OCI-LY3 (cell line): Measurements from ENCODE around the gene DISP2.

Experiments used
- H2AFZ ChIP-seq: fragments of 200-600, 300-600 bp; shearing (Covaris generic); 2 replicates; pipeline ENCODE4 v1.6.0; 2014; ENCODE audit warnings: antibody characterized with exemption, low read depth, low read length
- H3K27ac ChIP-seq: fragments of 200-600, 300-600 bp; sonication (generic); 2 replicates; pipeline ENCODE4 v1.5.1; 2014; ENCODE audit warnings: mild to moderate bottlenecking, low read length, moderate library complexity, mixed read lengths
- H3K27me3 ChIP-seq: fragments of 200-600, 300-600 bp; sonication (generic); 2 replicates; pipeline ENCODE4 v1.6.1; 2014; ENCODE audit warnings: low read depth, low read length, mixed read lengths
- H3K36me3 ChIP-seq: fragments of 200-600, 300-600 bp; sonication (generic); replicated peaks from 2 replicates; pipeline ENCODE3; 2014; ENCODE audit warnings: low read depth, low read length, mixed read lengths
- H3K4me1 ChIP-seq: fragments of 300-600, 200-600 bp; sonication (generic); 2 replicates; pipeline ENCODE4 v1.6.1; 2014; ENCODE audit warnings: low read length, mixed read lengths
- H3K4me2 ChIP-seq: fragments of 200-600, 300-600 bp; sonication (generic); 2 replicates; pipeline ENCODE4 v1.6.1; 2014; ENCODE audit warnings: low read length, mixed read lengths
- H3K4me3 ChIP-seq: fragments of 300-600, 200-600 bp; sonication (generic); 2 replicates; pipeline ENCODE4 v1.5.1; 2014; ENCODE audit warnings: antibody characterized with exemption, mild to moderate bottlenecking, low read length, moderate library complexity
- H3K79me2 ChIP-seq: fragments of 300-600, 200-600 bp; shearing (Covaris generic); 2 replicates; pipeline ENCODE4 v1.6.1; 2014; ENCODE audit warnings: mild to moderate bottlenecking, low read length, mixed read lengths
- H3K9ac ChIP-seq: fragments of 300-600, 200-600 bp; shearing (Covaris generic); 2 replicates; pipeline ENCODE4 v1.6.0; 2014; ENCODE audit warnings: mild to moderate bottlenecking, low read length, moderate library complexity
- H3K9me3 ChIP-seq: fragments of 200-600, 300-600 bp; shearing (Covaris generic); 2 replicates; pipeline ENCODE4 v1.6.1; 2014; ENCODE audit warnings: low read length, mixed read lengths; ENCODE audit not compliant: insufficient read depth
- H4K20me1 ChIP-seq: fragments of 200-600, 300-600 bp; sonication (generic); 2 replicates; pipeline ENCODE4 v1.6.1; 2016; ENCODE audit warnings: low read length, mixed read lengths; ENCODE audit not compliant: insufficient read depth
- EZH2phosphoT487 ChIP-seq: fragments of 200-600 bp; shearing (Covaris generic); IDR thresholded peaks from 2 replicates; pipeline ENCODE4 v1.6.1; 2018; ENCODE audit warnings: antibody characterized with exemption, mixed run types, low read depth
- TF ChIP-seq, protein P1 (sequence below): fragments of 200-600, 300-600 bp; sonication (generic); IDR thresholded peaks from 2 replicates; pipeline ENCODE4 v1.5.1; 2014; ENCODE audit warnings: antibody characterized with exemption, low read length, low read depth

Gene DISP2

DNA sequence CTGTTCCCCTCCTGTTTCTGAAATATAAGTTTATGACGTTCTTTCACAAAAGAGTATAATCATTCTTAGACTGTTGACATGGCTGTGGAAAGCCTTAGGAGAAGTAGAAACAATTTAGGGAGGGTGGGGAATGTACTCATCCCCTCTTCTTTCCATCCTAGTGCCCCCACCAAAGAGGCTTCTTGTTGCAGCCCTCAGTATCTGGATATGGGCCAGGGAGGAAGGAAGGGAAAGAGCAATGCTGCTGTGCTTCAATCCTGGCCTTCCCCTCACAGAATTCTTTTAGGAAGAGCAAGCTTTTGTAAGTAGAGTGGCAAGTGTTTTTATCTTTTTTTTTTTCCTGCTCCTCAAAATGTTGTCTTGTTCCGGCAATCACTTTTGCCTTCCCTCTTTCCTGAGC, 32.8 kb upstream of the DISP2 start:
- 0 out of 2 replicates have a peak overlapping the region, but pooled peaks have one; percentile 69 for H3K9ac ChIP-seq
- H3K27ac ChIP-seq, result no peak overlapping the region
- H2AFZ ChIP-seq, result no peak overlapping the region
- H3K4me3 ChIP-seq, result peak overlapping the region; percentile 88
- no peak for TF ChIP-seq EZH2phosphoT487
- TF ChIP-seq, protein P1, sequence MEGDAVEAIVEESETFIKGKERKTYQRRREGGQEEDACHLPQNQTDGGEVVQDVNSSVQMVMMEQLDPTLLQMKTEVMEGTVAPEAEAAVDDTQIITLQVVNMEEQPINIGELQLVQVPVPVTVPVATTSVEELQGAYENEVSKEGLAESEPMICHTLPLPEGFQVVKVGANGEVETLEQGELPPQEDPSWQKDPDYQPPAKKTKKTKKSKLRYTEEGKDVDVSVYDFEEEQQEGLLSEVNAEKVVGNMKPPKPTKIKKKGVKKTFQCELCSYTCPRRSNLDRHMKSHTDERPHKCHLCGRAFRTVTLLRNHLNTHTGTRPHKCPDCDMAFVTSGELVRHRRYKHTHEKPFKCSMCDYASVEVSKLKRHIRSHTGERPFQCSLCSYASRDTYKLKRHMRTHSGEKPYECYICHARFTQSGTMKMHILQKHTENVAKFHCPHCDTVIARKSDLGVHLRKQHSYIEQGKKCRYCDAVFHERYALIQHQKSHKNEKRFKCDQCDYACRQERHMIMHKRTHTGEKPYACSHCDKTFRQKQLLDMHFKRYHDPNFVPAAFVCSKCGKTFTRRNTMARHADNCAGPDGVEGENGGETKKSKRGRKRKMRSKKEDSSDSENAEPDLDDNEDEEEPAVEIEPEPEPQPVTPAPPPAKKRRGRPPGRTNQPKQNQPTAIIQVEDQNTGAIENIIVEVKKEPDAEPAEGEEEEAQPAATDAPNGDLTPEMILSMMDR, result no peak
- H3K9me3 ChIP-seq, result no peaks in the 10 kb centered on the region
- 0 out of 2 replicates have a peak, but pooled peaks cover 9% of the 10 kb centered on the region for H4K20me1 ChIP-seq
- H3K27me3 ChIP-seq, result no peaks in the 10 kb centered on the region
- 0 out of 2 replicates have a peak, but pooled peaks cover 2% of the 10 kb centered on the region for H3K79me2 ChIP-seq
- H3K36me3 ChIP-seq, result peaks cover 39% of the 10 kb centered on the region
- peaks cover 30% of the 10 kb centered on the region for H3K4me1 ChIP-seq
- peak overlapping the region; percentile 93 for H3K4me2 ChIP-seq

DNA sequence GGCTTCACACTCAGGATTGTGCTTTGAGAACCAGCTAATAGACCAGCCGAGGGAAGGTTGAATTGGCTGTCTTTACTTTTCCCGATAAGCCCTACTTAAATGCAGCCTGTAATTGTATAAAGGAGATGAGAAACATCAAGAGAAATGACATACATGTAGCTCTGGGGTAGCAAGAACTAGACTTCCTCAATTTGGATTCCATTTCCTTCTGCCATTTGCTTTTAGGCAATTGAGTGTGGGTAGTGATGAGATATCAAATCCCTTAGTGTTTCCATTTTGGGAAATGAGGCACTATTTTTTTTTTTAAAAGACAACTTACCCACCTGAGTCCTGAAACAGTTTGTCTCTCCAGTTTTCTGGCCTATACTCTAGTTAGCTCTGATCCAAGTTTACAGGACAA, 32.3 kb upstream of the DISP2 start:
- Histone ChIP-seq H3K36me3 (peaks cover 39% of the 10 kb centered on the region), H3K4me1 (peaks cover 35% of the 10 kb centered on the region), H3K9ac (no peak overlapping the region), H3K27me3 (no peaks in the 10 kb centered on the region), H4K20me1 (0 out of 2 replicates have a peak, but pooled peaks cover 9% of the 10 kb centered on the region), H2AFZ (no peak overlapping the region), H3K79me2 (0 out of 2 replicates have a peak, but pooled peaks cover 2% of the 10 kb centered on the region), H3K4me2 (no peak overlapping the region), H3K4me3 (no peak overlapping the region), H3K27ac (no peak overlapping the region), H3K9me3 (no peaks in the 10 kb centered on the region)
- TF ChIP-seq, protein P1, result no peak
- no peak for TF ChIP-seq EZH2phosphoT487

DNA sequence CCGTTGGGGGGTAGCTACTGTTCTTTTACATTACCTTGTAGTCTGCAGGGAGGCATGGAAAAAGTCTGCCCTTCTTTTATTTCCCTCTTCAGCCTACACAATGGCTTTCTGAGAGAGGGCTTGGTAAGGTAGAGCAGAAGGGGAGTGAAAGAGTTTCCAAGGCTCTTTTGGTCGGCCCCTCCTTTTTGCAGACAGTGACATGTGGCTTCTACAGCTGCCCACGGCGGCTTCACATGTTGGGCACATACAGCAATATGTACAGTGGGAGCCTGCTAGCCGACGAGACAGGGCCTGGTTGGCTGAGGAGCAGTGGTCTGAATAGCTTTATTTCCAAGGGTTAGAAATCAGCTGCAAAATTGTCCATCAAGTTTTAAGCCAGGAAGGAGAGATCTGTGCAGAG, 30.6 kb upstream of the DISP2 start:
- Histone ChIP-seq H3K79me2 (0 out of 2 replicates have a peak, but pooled peaks cover 2% of the 10 kb centered on the region), H3K27ac (no peak overlapping the region), H3K4me2 (no peak overlapping the region)

DNA sequence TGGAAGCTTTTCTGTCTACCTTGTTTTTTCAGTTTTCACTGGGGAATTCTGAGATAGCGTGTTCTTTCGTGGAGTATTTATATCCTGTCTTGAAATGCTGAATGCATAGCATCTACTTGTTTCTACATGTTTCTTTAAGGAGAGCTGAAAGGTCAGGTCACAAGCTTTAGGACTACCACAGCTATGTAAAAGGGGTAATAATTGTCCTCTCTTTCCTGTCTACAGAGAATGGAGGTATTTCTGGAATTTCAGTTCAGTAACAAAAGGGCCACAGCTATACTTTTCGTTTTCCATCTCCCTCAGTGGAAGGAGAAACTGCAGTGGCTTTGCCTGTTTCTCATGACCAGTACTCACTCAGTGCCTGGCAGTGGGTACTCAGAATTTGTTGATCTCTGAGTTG, 29.8 kb upstream of the DISP2 start:
- no peak overlapping the region for H2AFZ ChIP-seq
- H4K20me1 ChIP-seq, result 0 out of 2 replicates have a peak, but pooled peaks cover 9% of the 10 kb centered on the region
- H3K27ac ChIP-seq, result no peak overlapping the region
- TF ChIP-seq, protein P1, result no peak
- no peak for TF ChIP-seq EZH2phosphoT487
- H3K36me3 ChIP-seq, result peaks cover 43% of the 10 kb centered on the region
- H3K9me3 ChIP-seq, result no peaks in the 10 kb centered on the region
- 0 out of 2 replicates have a peak, but pooled peaks cover 2% of the 10 kb centered on the region for H3K79me2 ChIP-seq
- peaks cover 23% of the 10 kb centered on the region for H3K4me1 ChIP-seq
- H3K4me2 ChIP-seq, result no peak overlapping the region
- H3K4me3 ChIP-seq, result no peak overlapping the region
- no peak overlapping the region for H3K9ac ChIP-seq
- H3K27me3 ChIP-seq, result no peaks in the 10 kb centered on the region

More for the DNA sequence above, 30.6 kb upstream of the DISP2 start:
- H2AFZ ChIP-seq, result no peak overlapping the region
- no peak for TF ChIP-seq EZH2phosphoT487
- TF ChIP-seq, protein P1, result no peak
- peaks cover 30% of the 10 kb centered on the region for H3K4me1 ChIP-seq
- H3K27me3 ChIP-seq, result no peaks in the 10 kb centered on the region
- no peak overlapping the region for H3K9ac ChIP-seq
- H3K9me3 ChIP-seq, result no peaks in the 10 kb centered on the region
- H3K4me3 ChIP-seq, result no peak overlapping the region
- peaks cover 43% of the 10 kb centered on the region for H3K36me3 ChIP-seq
- 0 out of 2 replicates have a peak, but pooled peaks cover 9% of the 10 kb centered on the region for H4K20me1 ChIP-seq
